Ectodermal cell (in vitro differentiated cells): ENCODE results near the gene ZNF415.
"Not testable (repeated sequence)": the region's sequence is repeated elsewhere in the genome, so short reads cannot be mapped to it uniquely, and the experiment has no call there.

Experiments
- H3K27ac ChIP-seq: 2 replicates; pipeline ENCODE4 v1.7.0; 2013; ENCODE audit warnings: mild to moderate bottlenecking, low read depth, low read length; ENCODE audit not compliant: insufficient read depth, poor library complexity, severe bottlenecking
- H3K27me3 ChIP-seq: 2 replicates; pipeline ENCODE4 v1.7.0; 2013; ENCODE audit warnings: mild to moderate bottlenecking, low read length; ENCODE audit not compliant: insufficient read depth, control insufficient read depth, poor library complexity, severe bottlenecking
- H3K36me3 ChIP-seq: one replicate; pipeline ENCODE4 v1.7.0; 2013; ENCODE audit warnings: low read length; ENCODE audit not compliant: control insufficient read depth, insufficient read depth
- H3K4me1 ChIP-seq: one replicate; pipeline ENCODE4 v1.7.0; 2013; ENCODE audit warnings: low read length; ENCODE audit not compliant: control insufficient read depth, insufficient read depth
- H3K4me3 ChIP-seq: 2 replicates; pipeline ENCODE4 v1.7.0; 2013; ENCODE audit warnings: low read depth, low read length, control low read depth; ENCODE audit not compliant: insufficient read depth
- H3K9me3 ChIP-seq: 2 replicates; pipeline ENCODE4 v1.7.0; 2013; ENCODE audit warnings: mild to moderate bottlenecking, low read length, moderate library complexity; ENCODE audit not compliant: control insufficient read depth
- WGBS, 2 experiments: methylation state at CpG; one replicate each; pipeline ENCODE4 v1.1.7; 2013; ENCODE audit warnings: missing lambda C conversion rate in 2 of 2; 5-methylcytosine and 5-hydroxymethylcytosine counted together

Gene ZNF415

GRCh38 chr19:53147645-53148044, 14.9 kb upstream of the ZNF415 start:
- H3K27me3 ChIP-seq: no peaks in the 10 kb centered on the region
- H3K36me3 ChIP-seq: peaks cover 35% of the 10 kb centered on the region
- H3K4me3 ChIP-seq: no peak overlapping the region
- H3K9me3 ChIP-seq: peaks cover 1% of the 10 kb centered on the region
- no peaks in the 10 kb centered on the region for H3K4me1 ChIP-seq
- H3K27ac ChIP-seq: no peak overlapping the region

- Histone ChIP-seq H3K27ac (no peak overlapping the region), H3K4me3 (no peak overlapping the region), H3K27me3 (no peaks in the 10 kb centered on the region), H3K9me3 (peaks cover 15% of the 10 kb centered on the region), H3K4me1 (no peaks in the 10 kb centered on the region), H3K36me3 (peaks cover 33% of the 10 kb centered on the region)
- 91 to 96% methylated on average over 4 of the region's 4 CpGs for WGBS, 2 experiments
Measured at GRCh38 chr19:53140351-53140750, 7.6 kb upstream of the ZNF415 start.

GRCh38 chr19:53136432-53136831, 3.7 kb upstream of the ZNF415 start:
- no peak overlapping the region for H3K4me3 ChIP-seq
- peaks cover 4% of the 10 kb centered on the region for H3K4me1 ChIP-seq
- H3K27me3 ChIP-seq: peaks cover 3% of the 10 kb centered on the region
- peaks cover 7% of the 10 kb centered on the region for H3K9me3 ChIP-seq
- H3K27ac ChIP-seq: no peak overlapping the region
- peaks cover 11% of the 10 kb centered on the region for H3K36me3 ChIP-seq
- WGBS, 2 experiments: 97 to 100% methylated on average over 1 to 2 of the region's 3 CpGs

DNA sequence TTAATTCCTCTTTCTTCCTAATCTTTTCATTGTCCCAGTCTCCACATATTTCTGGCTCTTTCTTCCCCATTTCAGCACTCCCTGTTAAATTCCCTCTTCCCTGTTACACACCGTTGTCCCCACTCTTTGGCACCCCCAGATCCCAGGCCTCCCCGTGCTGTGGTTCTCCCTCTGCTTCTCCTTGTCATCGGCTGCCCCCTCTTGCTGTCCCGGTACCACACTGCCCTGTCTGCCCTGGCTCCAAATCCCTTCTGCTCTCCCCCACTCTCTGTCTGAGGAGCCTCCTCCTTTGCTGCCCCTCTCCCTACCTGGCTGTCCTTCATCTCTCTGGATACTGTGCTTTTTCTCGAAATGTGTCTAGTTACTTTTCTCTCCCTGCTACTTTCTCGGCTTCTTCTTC, 983 bp downstream of the ZNF415 start:
- H3K4me3 ChIP-seq: peak overlapping the region; percentile 50
- 63 to 64% methylated on average over 6 of the region's 6 CpGs for WGBS, 2 experiments
- H3K27me3 ChIP-seq: peaks cover 7% of the 10 kb centered on the region
- H3K4me1 ChIP-seq: peaks cover 4% of the 10 kb centered on the region
- no peak overlapping the region for H3K27ac ChIP-seq
- no peaks in the 10 kb centered on the region for H3K9me3 ChIP-seq
- no peaks in the 10 kb centered on the region for H3K36me3 ChIP-seq

DNA sequence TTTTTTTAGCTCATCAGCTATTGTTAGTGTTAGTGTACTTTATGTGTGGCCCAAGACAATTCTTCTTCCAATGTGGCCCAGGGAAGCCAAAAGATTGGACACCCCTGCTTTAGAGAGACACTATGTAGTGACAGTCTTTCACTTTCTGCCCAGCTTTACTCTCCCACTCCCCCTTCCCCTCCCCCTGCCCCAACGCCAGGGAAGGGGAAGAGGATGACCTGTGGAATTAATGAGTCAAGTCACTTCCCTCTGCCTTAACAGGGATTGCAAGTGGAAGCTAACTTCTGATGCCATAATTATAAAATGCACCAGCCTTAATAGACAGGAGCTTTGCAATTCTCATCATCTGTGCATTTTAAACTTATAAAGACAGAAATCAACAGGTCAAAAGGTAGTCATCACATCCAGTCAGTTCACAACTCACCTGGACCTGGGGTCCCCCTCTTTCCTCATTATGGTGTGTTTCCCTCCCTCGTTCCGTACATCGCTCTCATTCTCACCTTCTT, 1.6 kb downstream of the ZNF415 start:
- Histone ChIP-seq H3K4me1 (peaks cover 4% of the 10 kb centered on the region), H3K4me3 (no peak overlapping the region), H3K9me3 (no peaks in the 10 kb centered on the region), H3K27ac (no peak overlapping the region), H3K36me3 (no peaks in the 10 kb centered on the region), H3K27me3 (peaks cover 7% of the 10 kb centered on the region)
- WGBS, 2 experiments: 69 to 87% methylated on average over 3 to 4 of the region's 4 CpGs

DNA sequence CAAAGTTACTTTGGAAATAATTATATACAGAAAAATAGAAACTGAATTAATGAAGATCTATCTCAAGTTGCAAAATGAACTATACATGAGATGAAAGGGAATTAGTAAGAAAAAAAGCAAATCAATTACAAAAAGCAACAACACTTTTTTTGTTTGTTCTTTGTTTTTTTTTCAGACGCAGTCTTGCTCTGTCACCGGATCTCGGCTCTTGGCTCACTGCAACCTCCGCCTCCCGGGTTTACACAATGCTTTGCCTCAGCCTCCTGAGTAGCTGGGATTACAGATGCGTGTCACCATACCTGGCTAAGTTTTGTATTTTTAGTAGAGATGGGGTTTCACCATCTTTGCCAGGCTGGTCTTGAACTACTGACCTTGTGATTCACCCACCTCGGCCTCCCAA, 2.2 kb downstream of the ZNF415 start:
- Histone ChIP-seq H3K36me3 (no peaks in the 10 kb centered on the region), H3K27ac (no peak overlapping the region), H3K27me3 (peaks cover 7% of the 10 kb centered on the region), H3K4me1 (peaks cover 4% of the 10 kb centered on the region), H3K9me3 (no peaks in the 10 kb centered on the region), H3K4me3 (no peak overlapping the region)
- WGBS, 2 experiments: 78 to 81% methylated on average over 7 of the region's 7 CpGs

- 90 to 92% methylated on average over 8 of the region's 15 CpGs for WGBS, 2 experiments
Measured at GRCh38 chr19:53126733-53127526, 5.8 kb downstream of the ZNF415 start.

DNA sequence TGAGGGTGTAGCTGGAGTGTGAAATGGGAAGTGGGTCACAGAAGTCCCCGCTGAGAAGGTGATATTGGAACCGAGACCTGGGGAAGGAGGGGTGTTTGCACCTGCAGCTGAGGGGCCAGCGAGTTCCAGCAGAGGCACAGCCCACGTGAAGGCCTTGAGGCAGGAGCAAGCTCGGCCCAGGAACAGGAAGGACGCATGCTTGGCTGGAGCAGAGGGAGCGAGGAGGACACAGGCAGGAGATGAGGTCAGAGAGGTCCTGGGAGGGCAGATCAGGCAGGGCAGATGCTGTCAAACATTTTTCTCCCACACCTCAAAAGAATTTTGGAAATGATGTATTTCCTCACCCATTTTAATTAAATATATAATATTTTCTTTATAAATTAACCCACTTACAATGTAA, 9.3 kb downstream of the ZNF415 start:
- H3K27me3 ChIP-seq: no peaks in the 10 kb centered on the region
- H3K9me3 ChIP-seq: no peaks in the 10 kb centered on the region
- no peak overlapping the region for H3K4me3 ChIP-seq
- WGBS, 2 experiments: 92 to 93% methylated on average over 7 of the region's 7 CpGs
- H3K4me1 ChIP-seq: no peaks in the 10 kb centered on the region
- H3K27ac ChIP-seq: no peak overlapping the region
- no peaks in the 10 kb centered on the region for H3K36me3 ChIP-seq

More at GRCh38 chr19:53126733-53127526, 5.8 kb downstream of the ZNF415 start:
- not testable (repeated sequence) for H3K27ac ChIP-seq, H3K36me3 ChIP-seq, H3K27me3 ChIP-seq, H3K4me3 ChIP-seq, H3K4me1 ChIP-seq, H3K9me3 ChIP-seq

DNA sequence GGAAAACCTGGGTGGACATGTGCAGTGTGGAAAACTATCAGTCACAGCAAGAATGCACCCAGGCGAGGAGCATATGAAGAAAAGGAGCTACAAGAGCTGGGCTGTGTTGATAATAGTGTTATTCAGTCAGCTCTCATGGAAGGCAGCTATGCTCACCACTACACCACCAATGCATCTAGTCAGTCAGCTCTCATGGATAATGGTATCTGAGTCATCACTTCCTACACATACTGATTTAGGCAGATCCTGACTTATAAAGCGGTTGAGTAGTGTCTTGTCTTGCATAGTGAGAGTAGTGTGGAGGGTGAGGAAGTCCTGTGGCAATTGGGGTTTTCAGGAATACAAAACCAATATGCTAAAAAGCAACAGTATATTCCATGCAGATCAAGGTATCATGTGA, 20.4 kb downstream of the ZNF415 start:
- H3K27me3 ChIP-seq: no peaks in the 10 kb centered on the region
- no peaks in the 10 kb centered on the region for H3K4me1 ChIP-seq
- H3K36me3 ChIP-seq: peaks cover 10% of the 10 kb centered on the region
- no peak overlapping the region for H3K4me3 ChIP-seq
- no peak overlapping the region for H3K27ac ChIP-seq
- WGBS, 2 experiments: 89 to 100% methylated on average over 1 to 2 of the region's 2 CpGs
- no peaks in the 10 kb centered on the region for H3K9me3 ChIP-seq

DNA sequence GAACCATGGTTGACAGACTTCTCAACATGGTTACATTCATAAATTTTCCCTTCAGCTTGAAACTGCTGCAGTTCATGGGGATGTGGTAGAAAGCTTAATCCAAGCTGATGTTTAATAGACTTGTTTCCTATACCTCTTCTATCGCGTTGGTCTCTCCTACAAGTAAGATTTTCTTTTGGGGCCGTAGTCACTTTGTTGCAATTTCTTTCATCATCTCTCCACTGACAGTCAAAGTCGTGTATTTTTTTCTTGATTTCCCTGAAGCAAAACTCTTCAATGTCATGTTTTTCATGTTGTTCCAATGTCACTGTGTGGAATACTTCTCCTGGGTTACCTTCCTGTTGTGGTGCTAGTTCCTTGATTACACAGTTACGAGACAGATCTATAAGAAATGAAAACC, 23.2 kb downstream of the ZNF415 start:
- Histone ChIP-seq H3K36me3 (peaks cover 7% of the 10 kb centered on the region), H3K4me1 (no peaks in the 10 kb centered on the region)

More for the DNA sequence above, 23.2 kb downstream of the ZNF415 start:
- 90 to 95% methylated on average over 4 to 5 of the region's 5 CpGs for WGBS, 2 experiments
- no peak overlapping the region for H3K4me3 ChIP-seq
- no peaks in the 10 kb centered on the region for H3K27me3 ChIP-seq
- no peaks in the 10 kb centered on the region for H3K9me3 ChIP-seq
- H3K27ac ChIP-seq: no peak overlapping the region
